Keratinocyte (primary cell): ENCODE results near the gene TBC1D5. TPM values are rescaled to one million over a fixed set of nuclear protein-coding genes. Genes with fewer than 3 reads are reported as not detected.

Experiments used
- DNase-seq: peaks from one replicate; pipeline ENCODE4 v3.0.0-alpha.2; 2011; ENCODE audit warnings: low read depth, missing footprints, low spot score
- FAIRE-seq: peaks from 2 replicates; lab custom pipeline; 2011; peaks lifted over from hg19 to GRCh38; lab: Jason Lieb, UNC
- H2AFZ ChIP-seq: 2 replicates; pipeline ENCODE4 v1.6.0; 2012; ENCODE audit warnings: low read length, control low read depth, inconsistent platforms; ENCODE audit not compliant: control insufficient read depth
- H3K27ac ChIP-seq: 2 replicates; pipeline ENCODE4 v1.5.1; 2011; ENCODE audit warnings: low read length; ENCODE audit not compliant: control insufficient read depth, insufficient read depth
- H3K27me3 ChIP-seq: 3 replicates; pipeline ENCODE4 v1.6.0; 2011; ENCODE audit warnings: low read length; ENCODE audit not compliant: control insufficient read depth, insufficient read depth; ENCODE audit errors: extremely low read depth
- H3K36me3 ChIP-seq, 2 experiments: 2 replicates in 1 of 2; 3 replicates in 1 of 2; pipeline ENCODE4 v1.5.1; 2011; ENCODE audit warnings: low read length in 2 of 2, mild to moderate bottlenecking in 1 of 2; ENCODE audit not compliant: control insufficient read depth in 2 of 2, insufficient read depth in 2 of 2; ENCODE audit errors: extremely low read depth in 1 of 2
- H3K4me1 ChIP-seq: 3 replicates; pipeline ENCODE4 v1.5.1; 2011; ENCODE audit warnings: low read length; ENCODE audit not compliant: control insufficient read depth, insufficient read depth; ENCODE audit errors: extremely low read depth
- H3K4me2 ChIP-seq: 3 replicates; pipeline ENCODE4 v1.6.0; 2011; ENCODE audit warnings: low read depth, low read length; ENCODE audit not compliant: control insufficient read depth, insufficient read depth; ENCODE audit errors: extremely low read depth
- H3K4me3 ChIP-seq, 3 experiments: fragments of 200-600 bp in 1 of 3; sonication (generic) in 1 of 3; 2 replicates in 2 of 3; 3 replicates in 1 of 3; pipeline ENCODE4 v1.5.1; 2011 to 2016; ENCODE audit warnings: low read length in 3 of 3, mild to moderate bottlenecking in 3 of 3, control low read depth in 2 of 3, inconsistent platforms in 1 of 3, low read depth in 1 of 3, mixed read lengths in 1 of 3, mixed run types in 1 of 3, moderate library complexity in 1 of 3; ENCODE audit not compliant: control insufficient read depth in 2 of 3, insufficient read depth in 2 of 3; ENCODE audit errors: extremely low read depth in 1 of 3
- H3K79me2 ChIP-seq: 2 replicates; pipeline ENCODE4 v1.6.0; 2012; ENCODE audit warnings: low read length; ENCODE audit not compliant: control insufficient read depth, insufficient read depth
- H3K9ac ChIP-seq: 3 replicates; pipeline ENCODE4 v1.6.0; 2011; ENCODE audit warnings: low read length; ENCODE audit not compliant: control insufficient read depth, insufficient read depth; ENCODE audit errors: extremely low read depth
- H3K9me1 ChIP-seq: 3 replicates; pipeline ENCODE4 v1.6.0; 2011; ENCODE audit warnings: low read length; ENCODE audit not compliant: control insufficient read depth, insufficient read depth; ENCODE audit errors: extremely low read depth
- H3K9me3 ChIP-seq: 2 replicates; pipeline ENCODE4 v1.5.1; 2012; ENCODE audit warnings: low read depth, low read length; ENCODE audit not compliant: control insufficient read depth
- H4K20me1 ChIP-seq: 3 replicates; pipeline ENCODE4 v1.6.0; 2011; ENCODE audit warnings: low read length; ENCODE audit not compliant: control insufficient read depth, insufficient read depth; ENCODE audit errors: extremely low read depth
- EZH2 ChIP-seq: IDR thresholded peaks from one replicate; pipeline ENCODE4 v1.6.1; 2012; ENCODE audit warnings: inconsistent platforms, mild to moderate bottlenecking, low read length, moderate library complexity
- dilution Hi-C: fragments of 300-500 bp; cut with MboI; formaldehyde crosslinking; loops from one replicate; pipeline ENCODE4 v1.7.0; 2020; ENCODE audit warnings: low sequenced_read_pairs; ENCODE audit not compliant: extremely low pct_ligation_motif_present
- polyA plus RNA-seq, 5 experiments: library from polyadenylated mRNA; depleted of rRNA in 3 of 5; stranded (reverse) in 3 of 5; stranded (forward) in 1 of 5; unstranded in 1 of 5; fragments of >200 nt; gene quantifications; 1 replicate in 1 of 5; 2 replicates in 3 of 5; 3 replicates in 1 of 5; pipeline versions ENCODE4 v1.2.1 to v1.2.3, GENCODE V29; 2011 to 2012; ENCODE audit warnings: missing spikeins in 2 of 5, low read depth in 1 of 5, low replicate concordance in 1 of 5
- TF ChIP-seq, protein P1 (sequence below), 3 experiments: IDR thresholded peaks in 1 of 3; conservative IDR thresholded peaks in 1 of 3; optimal IDR thresholded peaks in 1 of 3; 2 replicates in 2 of 3; 3 replicates in 1 of 3; pipeline versions ENCODE3 to v1.5.1; 2011; ENCODE audit warnings: low read length in 3 of 3, mild to moderate bottlenecking in 3 of 3, moderate library complexity in 2 of 3, control low read depth in 1 of 3, inconsistent platforms in 1 of 3; ENCODE audit not compliant: insufficient read depth in 2 of 3; ENCODE audit errors: extremely low read depth in 1 of 3

TBC1D5 gene
- polyA plus RNA-seq, 1 donor (not counting 4 experiments of a cell fraction or from before 2014, with no cell fraction given): 25.8 TPM

DNA sequence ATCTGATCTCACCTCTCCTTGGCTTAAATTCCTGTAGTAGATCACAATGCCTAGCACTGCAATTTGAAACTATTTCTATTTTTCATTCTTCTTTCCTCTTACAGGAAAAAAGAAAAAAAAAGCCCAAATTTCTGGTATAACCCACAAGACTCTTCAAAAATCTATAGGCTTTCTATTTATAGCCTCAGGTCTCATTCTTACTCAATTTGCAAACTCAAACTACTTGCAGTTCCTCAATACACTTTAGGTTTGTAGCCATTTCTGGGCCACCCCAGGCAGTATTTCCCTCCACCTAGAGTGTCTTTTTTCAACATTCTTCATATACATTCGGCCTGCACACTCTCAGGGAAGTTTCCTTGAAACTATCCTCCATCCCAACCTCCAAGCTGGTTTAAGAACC lies 169.0 kb downstream of the TBC1D5 start:
- dilution Hi-C loops: no loop called here

DNA sequence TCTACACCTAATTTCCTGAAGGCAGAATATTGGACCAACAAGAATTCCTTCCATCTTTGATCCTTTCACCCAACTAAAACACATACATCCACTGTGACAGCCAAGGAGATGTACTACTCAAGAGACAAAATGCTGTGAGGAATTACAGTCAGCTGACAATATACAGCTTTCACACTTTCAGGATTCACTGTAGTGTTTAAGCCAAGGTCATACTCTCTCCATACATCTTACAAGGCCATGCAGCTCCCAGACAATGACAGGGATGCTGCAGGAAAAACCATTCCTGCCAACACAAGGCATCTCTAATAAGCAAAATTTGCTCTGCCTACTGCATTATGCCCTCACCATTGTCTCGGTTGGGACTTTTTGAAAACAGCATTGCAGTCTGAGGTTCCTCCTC lies 170.7 kb downstream of the TBC1D5 start:
- no peak for DNase-seq
- no peak overlapping the region for H2AFZ ChIP-seq
- dilution Hi-C loops: no loop called here
- no peaks in the 10 kb centered on the region for H3K9me3 ChIP-seq
- H3K4me3 ChIP-seq: no peak overlapping the region
- H3K9me1 ChIP-seq: no peaks in the 10 kb centered on the region
- no peak overlapping the region for H3K4me2 ChIP-seq
- no peak overlapping the region for H3K9ac ChIP-seq
- no peaks in the 10 kb centered on the region for H3K79me2 ChIP-seq
- H3K27ac ChIP-seq: no peak overlapping the region
- no peaks in the 10 kb centered on the region for H3K36me3 ChIP-seq
- no peaks in the 10 kb centered on the region for H3K27me3 ChIP-seq
- H4K20me1 ChIP-seq: no peaks in the 10 kb centered on the region
- TF ChIP-seq, protein P1, sequence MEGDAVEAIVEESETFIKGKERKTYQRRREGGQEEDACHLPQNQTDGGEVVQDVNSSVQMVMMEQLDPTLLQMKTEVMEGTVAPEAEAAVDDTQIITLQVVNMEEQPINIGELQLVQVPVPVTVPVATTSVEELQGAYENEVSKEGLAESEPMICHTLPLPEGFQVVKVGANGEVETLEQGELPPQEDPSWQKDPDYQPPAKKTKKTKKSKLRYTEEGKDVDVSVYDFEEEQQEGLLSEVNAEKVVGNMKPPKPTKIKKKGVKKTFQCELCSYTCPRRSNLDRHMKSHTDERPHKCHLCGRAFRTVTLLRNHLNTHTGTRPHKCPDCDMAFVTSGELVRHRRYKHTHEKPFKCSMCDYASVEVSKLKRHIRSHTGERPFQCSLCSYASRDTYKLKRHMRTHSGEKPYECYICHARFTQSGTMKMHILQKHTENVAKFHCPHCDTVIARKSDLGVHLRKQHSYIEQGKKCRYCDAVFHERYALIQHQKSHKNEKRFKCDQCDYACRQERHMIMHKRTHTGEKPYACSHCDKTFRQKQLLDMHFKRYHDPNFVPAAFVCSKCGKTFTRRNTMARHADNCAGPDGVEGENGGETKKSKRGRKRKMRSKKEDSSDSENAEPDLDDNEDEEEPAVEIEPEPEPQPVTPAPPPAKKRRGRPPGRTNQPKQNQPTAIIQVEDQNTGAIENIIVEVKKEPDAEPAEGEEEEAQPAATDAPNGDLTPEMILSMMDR (optimal IDR thresholded peaks at IDR 0.05 in 1 of 3, IDR thresholded peaks at IDR 0.05 in 1 of 3, conservative IDR thresholded peaks at IDR 0.05 in 1 of 3; ENCODE audit: extremely low read depth in 1 of 3, insufficient read depth in 2 of 3, low read length in 3 of 3): no peak
- TF ChIP-seq EZH2: no peak
- H3K4me1 ChIP-seq: no peaks in the 10 kb centered on the region
- FAIRE-seq: no peak

More for the DNA sequence above, 169.0 kb downstream of the TBC1D5 start:
- no peaks in the 10 kb centered on the region for H3K27me3 ChIP-seq
- H4K20me1 ChIP-seq: no peaks in the 10 kb centered on the region
- no peaks in the 10 kb centered on the region for H3K36me3 ChIP-seq
- no peaks in the 10 kb centered on the region for H3K9me1 ChIP-seq
- H3K9me3 ChIP-seq: no peaks in the 10 kb centered on the region
- no peak overlapping the region for H3K4me2 ChIP-seq
- no peak overlapping the region for H3K27ac ChIP-seq
- H3K4me1 ChIP-seq: peaks cover 9% of the 10 kb centered on the region
- DNase-seq: no peak
- no peak overlapping the region for H3K9ac ChIP-seq
- no peak for FAIRE-seq
- no peak for TF ChIP-seq EZH2
- TF ChIP-seq, protein P1 (optimal IDR thresholded peaks at IDR 0.05 in 1 of 3, IDR thresholded peaks at IDR 0.05 in 1 of 3, conservative IDR thresholded peaks at IDR 0.05 in 1 of 3; ENCODE audit: extremely low read depth in 1 of 3, insufficient read depth in 2 of 3, low read length in 3 of 3): no peak
- H2AFZ ChIP-seq: no peak overlapping the region
- no peaks in the 10 kb centered on the region for H3K79me2 ChIP-seq
- H3K4me3 ChIP-seq: no peak overlapping the region
